ENCODE measurements around the gene CD8B2.
"Not testable (repeated sequence)": the region's sequence is repeated elsewhere in the genome, so short reads cannot be mapped to it uniquely, and the experiment has no call there.

CD8B2 gene

GRCh38 chr2:106551417-106552130, 64.4 kb downstream of the CD8B2 start:
- DNase-seq (ENCODE audit: low read depth): no peak

GRCh38 chr2:106552921-106553320, 65.8 kb downstream of the CD8B2 start:
- DNase-seq (ENCODE audit: low read depth): no peak

- no peak for DNase-seq (ENCODE audit: low read depth)
Measured at GRCh38 chr2:106553321-106553720, 66.2 kb downstream of the CD8B2 start.

- DNase-seq (ENCODE audit: low read depth): no peak
Measured at GRCh38 chr2:106554411-106554810, 67.2 kb downstream of the CD8B2 start.

GRCh38 chr2:106555053-106555452, 67.9 kb downstream of the CD8B2 start:
- DNase-seq (ENCODE audit: low read depth): no peak

GRCh38 chr2:106559786-106560185, 72.6 kb downstream of the CD8B2 start:
- not testable (repeated sequence) for DNase-seq (ENCODE audit: low read depth)

- no peak for DNase-seq (ENCODE audit: low read depth)
Measured at GRCh38 chr2:106560773-106561172, 73.6 kb downstream of the CD8B2 start.

GRCh38 chr2:106561356-106561755, 74.2 kb downstream of the CD8B2 start:
- DNase-seq (ENCODE audit: low read depth): no peak

- no peak for DNase-seq (ENCODE audit: low read depth)
Measured at GRCh38 chr2:106561803-106562202, 74.6 kb downstream of the CD8B2 start.

- no peak for DNase-seq (ENCODE audit: low read depth)
Measured at GRCh38 chr2:106562268-106563186, 75.4 kb downstream of the CD8B2 start.

GRCh38 chr2:106563195-106563594, 76.0 kb downstream of the CD8B2 start:
- no peak for DNase-seq (ENCODE audit: low read depth)

GRCh38 chr2:106565599-106565998, 78.4 kb downstream of the CD8B2 start:
- DNase-seq (ENCODE audit: low read depth): no peak

- DNase-seq (ENCODE audit: low read depth): no peak
Measured at GRCh38 chr2:106566050-106566449, 78.9 kb downstream of the CD8B2 start.

GRCh38 chr2:106566484-106566883, 79.3 kb downstream of the CD8B2 start:
- not testable (repeated sequence) for DNase-seq (ENCODE audit: low read depth)

- no peak for DNase-seq (ENCODE audit: low read depth)
Measured at GRCh38 chr2:106570316-106570715, 83.2 kb downstream of the CD8B2 start.

All from stimulated activated CD8-positive, alpha-beta memory T cell treated with anti-CD3 and anti-CD28 coated beads, Interleukin-7, amount 100 ng/mL, for 24 hours (primary cell).